GM11168 (cell line): ENCODE measurements around the gene PCDH9.

Experiments used
- in situ Hi-C: fragments of 300-500 bp; cut with MboI; formaldehyde crosslinking; loops from one replicate; pipeline ENCODE4 v1.12.0; 2022; ENCODE audit warnings: low sequenced_read_pairs; ENCODE audit not compliant: unreplicated experiment

PCDH9 gene

GRCh38 chr13:66446413-66446812 is 783.7 kb downstream of the PCDH9 start:
- in situ Hi-C loops = no loop called here

GRCh38 chr13:66443926-66444325 is 786.2 kb downstream of the PCDH9 start:
- in situ Hi-C loops = no loop called here

GRCh38 chr13:66440938-66441337 is 789.2 kb downstream of the PCDH9 start:
- in situ Hi-C loops = no loop called here

GRCh38 chr13:66430728-66431127 is 799.4 kb downstream of the PCDH9 start:
- in situ Hi-C loops = no loop called here

- in situ Hi-C loops = no loop called here
Measured at GRCh38 chr13:66430269-66430668, 799.9 kb downstream of the PCDH9 start.

- in situ Hi-C loops = no loop called here
Measured at GRCh38 chr13:66429156-66429555, 801.0 kb downstream of the PCDH9 start.

- in situ Hi-C loops = no loop called here
Measured at GRCh38 chr13:66427458-66427861, 802.7 kb downstream of the PCDH9 start.

GRCh38 chr13:66425741-66426140 is 804.4 kb downstream of the PCDH9 start:
- in situ Hi-C loops = no loop called here

- in situ Hi-C loops = no loop called here
Measured at GRCh38 chr13:66424422-66424821, 805.7 kb downstream of the PCDH9 start.

- in situ Hi-C loops = no loop called here
Measured at GRCh38 chr13:66415444-66415843, 814.7 kb downstream of the PCDH9 start.

- in situ Hi-C loops = no loop called here
Measured at GRCh38 chr13:66414066-66414800, 815.9 kb downstream of the PCDH9 start.

GRCh38 chr13:66410314-66410713 is 819.8 kb downstream of the PCDH9 start:
- in situ Hi-C loops = no loop called here

GRCh38 chr13:66409542-66409941 is 820.6 kb downstream of the PCDH9 start:
- in situ Hi-C loops = no loop called here

- in situ Hi-C loops = no loop called here
Measured at GRCh38 chr13:66407128-66407527, 823.0 kb downstream of the PCDH9 start.

- in situ Hi-C loops = no loop called here
Measured at GRCh38 chr13:66405908-66406802, 824.0 kb downstream of the PCDH9 start.

GRCh38 chr13:66402546-66402945 is 827.6 kb downstream of the PCDH9 start:
- in situ Hi-C loops = no loop called here

GRCh38 chr13:66402066-66402465 is 828.1 kb downstream of the PCDH9 start:
- in situ Hi-C loops = no loop called here

- in situ Hi-C loops = no loop called here
Measured at GRCh38 chr13:66400292-66400691, 829.8 kb downstream of the PCDH9 start.

GRCh38 chr13:66399873-66400272 is 830.3 kb downstream of the PCDH9 start:
- in situ Hi-C loops = no loop called here

GRCh38 chr13:66397133-66397532 is 833.0 kb downstream of the PCDH9 start:
- in situ Hi-C loops = no loop called here

GRCh38 chr13:66391322-66391721 is 838.8 kb downstream of the PCDH9 start:
- in situ Hi-C loops = no loop called here
